Stimulated activated CD4-positive, alpha-beta T cell treated with anti-CD3 and anti-CD28 coated beads, TNF-alpha, amount 100 ng/mL, for 48 hours (primary cell): Measurements from ENCODE around the gene PDLIM3.
A peak's percentile ranks its signal among the peaks of the same experiment; 100 is the strongest.

Experiments
- DNase-seq, 3 donors: peaks; one replicate each; pipeline ENCODE4 v3.0.0-alpha.2; 2020; ENCODE audit warnings: low read depth in 3 of 3

Gene PDLIM3

DNA sequence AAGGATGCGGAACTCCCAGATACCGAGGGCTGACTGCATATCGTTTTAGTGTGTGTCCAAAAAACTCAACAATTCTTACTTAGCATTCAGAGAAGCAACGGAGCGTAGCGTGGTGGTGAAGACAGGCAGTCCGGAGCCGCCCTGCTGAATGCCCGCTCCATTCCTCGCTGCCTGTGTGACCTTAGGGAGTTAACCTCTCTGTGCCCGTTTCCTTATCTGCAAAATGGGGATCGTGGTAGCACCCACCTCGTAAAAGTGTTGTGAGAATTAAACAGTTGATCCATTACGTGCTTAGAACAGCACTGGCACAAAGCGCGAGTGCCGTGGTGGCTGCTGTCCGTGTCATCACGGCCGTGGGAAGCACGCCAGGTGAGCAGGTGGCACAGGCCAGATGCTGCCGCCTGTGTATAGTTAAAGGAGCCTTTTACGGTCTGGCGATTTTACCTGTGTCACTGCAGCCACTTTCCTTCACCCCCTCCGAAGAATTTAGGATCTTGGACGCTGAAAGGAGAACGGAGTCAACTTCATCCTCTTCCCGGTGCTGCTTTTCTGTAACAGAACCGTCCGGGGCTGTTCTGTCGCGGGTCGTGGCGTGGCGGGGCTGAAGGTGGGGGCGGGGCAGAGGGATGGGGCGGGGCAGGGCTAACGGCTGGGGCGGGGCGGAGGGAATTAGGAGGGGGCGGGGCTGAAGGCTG, 64.7 kb downstream of the PDLIM3 start:
- DNase-seq = peak in 1 of 3 donors; percentile 2

DNA sequence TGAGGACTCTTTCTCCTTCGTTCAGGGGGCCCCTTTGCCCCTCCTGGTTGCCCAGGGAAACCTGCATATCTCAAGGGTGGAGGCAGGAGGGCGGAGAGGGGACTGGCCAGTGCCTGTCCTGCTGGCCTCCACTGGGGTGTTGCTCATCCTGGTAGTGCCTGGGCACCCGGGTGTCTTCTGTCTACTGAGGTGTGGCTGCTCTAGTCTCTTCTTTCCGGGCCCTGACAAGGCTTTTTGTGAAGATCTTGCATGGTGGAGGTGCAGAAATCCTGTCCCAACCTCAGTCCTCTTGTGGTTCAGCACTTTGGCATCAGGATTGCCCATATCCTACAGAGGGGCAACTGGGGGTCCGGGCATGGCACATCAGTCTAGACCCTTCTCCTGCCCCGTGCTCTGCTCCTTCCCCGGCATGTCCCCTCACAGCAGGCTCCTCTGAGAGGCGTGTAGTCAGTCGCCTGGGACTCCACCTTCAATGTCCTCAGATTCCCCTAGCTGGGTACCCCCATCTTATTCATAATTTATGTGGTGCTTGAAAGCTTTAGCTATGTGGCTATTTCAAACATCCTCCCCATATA, 65.6 kb downstream of the PDLIM3 start:
- DNase-seq = no peak

DNA sequence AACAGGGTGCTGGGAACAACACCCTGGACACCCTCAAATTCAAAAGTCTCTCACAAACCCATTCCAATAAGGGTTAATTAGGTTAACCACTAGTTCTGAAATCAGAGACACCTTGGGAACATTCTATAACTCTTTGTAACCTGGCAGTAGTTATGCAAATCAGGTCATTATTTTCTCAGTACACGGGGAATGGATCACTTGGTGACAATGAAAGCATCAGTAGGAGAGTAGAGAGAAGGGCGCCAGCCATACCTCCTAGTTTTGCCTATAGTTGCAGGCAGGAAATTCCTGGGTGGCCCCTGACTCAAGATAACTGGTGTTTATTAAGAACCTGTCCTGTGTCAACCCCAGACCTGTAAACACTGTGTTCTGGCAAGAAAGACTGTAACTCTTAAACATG, 66.3 kb downstream of the PDLIM3 start:
- DNase-seq = no peak

DNA sequence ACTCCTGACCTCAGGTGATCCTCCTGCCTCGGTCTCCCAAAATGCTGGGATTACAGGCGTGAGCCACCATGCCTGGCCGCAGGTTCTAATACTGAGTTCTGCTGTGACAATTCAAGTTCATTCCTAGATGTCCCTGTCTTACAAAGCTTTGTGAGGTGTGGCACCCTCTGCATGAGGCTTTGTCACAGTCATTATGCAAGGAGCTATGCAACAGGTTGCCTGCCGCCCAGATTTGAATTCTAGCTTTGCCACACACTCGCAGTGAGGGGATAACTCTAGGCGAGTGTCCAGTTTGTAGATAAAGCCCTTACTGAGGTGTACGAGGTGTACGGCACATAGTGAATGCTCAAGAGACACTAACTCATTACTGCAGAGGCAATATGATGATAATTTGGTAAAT, 67.3 kb downstream of the PDLIM3 start:
- DNase-seq = no peak

DNA sequence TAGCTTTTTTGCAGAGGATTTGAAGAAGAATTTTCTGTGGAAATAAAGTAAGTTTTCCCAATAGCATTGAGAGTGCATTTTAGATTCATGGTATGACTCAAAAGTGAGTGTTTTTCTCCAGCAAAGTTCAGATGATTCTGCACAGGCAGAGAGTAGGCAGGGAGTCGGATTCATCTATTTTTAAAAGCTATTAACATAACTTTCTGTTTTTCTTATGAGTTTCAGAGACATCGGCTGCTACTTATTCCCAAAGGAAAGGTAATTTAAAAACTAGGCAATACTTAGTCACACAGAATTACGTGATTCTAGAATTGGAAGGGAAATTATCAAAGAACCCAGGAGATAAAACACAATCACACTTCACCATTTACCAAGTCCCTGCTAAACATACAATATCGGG, 68.2 kb downstream of the PDLIM3 start:
- DNase-seq = no peak

DNA sequence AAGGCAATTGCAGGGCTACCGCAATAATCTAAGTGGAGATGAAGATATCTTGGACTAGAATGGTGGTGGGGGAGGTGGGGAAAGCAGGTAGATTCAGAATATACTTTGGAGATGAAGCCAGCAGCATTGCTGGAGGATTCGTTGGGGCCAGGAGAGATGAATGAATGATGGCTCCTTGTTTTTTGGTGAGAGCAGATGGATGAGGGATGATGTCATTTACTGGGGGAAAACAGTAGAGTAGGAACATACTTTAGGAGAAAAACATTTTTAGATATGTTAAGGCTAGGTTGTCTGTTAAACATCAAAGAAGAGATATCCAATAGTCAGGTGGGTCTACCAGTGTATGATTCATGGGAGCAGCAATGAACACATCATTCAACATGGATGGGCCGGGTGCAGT, 69.6 kb downstream of the PDLIM3 start:
- DNase-seq = no peak

DNA sequence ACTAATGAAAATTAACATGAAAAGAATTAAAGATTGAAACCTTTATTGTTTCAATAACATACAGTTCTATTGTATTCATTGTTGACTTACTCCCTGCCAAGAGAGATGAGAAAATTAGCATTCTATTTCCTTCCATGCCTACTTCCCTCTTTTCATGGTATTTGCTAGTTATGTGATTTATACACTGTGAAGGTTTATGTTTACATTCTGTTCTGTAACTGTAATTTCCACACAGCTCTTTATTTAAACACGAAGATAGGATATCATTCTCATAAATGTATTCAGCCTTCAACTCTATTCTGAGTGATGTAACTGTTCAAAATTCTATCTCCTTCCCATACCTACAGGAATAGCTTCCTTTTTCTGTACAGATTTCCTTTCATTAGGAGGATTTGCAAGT, 70.4 kb downstream of the PDLIM3 start:
- DNase-seq = no peak

DNA sequence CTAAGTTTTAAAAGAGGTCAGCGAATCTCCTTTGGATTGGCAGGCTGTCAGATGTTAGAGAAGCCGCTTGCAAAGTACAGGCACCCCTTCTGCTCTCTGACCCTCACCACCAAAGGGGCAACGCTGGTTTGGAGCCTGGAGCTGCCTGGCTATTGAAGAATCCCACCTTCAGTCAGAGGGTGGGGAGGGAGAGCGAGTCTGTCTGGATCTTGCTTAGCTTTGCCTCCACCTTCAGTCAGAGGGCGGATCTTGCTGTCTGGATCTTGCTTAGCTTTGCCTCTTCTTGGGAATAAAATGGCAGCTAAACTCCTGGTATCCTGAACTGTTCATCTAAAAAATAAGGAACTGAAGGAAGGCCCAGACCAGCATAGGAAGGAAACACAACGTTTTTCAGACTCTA, 71.1 kb downstream of the PDLIM3 start:
- no peak for DNase-seq

DNA sequence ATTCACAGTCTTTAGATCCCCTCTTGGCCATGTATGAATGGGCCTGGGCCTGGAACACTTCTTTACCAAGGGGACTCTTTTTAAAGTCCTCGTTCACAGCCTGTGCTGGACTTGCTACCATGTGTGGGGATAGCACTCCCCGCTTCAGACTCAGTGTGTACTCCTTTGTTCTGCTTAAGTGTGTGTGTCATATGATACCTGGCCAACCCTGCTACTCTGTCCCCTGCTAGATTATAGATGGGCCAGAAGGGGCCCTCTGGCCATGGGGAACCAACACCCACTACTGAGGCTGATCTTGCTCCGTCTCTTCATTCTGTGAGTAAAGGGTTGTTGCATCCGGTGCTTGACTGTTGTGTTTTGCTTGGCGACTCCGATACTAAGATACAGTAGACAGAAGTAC, 71.8 kb downstream of the PDLIM3 start:
- no peak for DNase-seq

DNA sequence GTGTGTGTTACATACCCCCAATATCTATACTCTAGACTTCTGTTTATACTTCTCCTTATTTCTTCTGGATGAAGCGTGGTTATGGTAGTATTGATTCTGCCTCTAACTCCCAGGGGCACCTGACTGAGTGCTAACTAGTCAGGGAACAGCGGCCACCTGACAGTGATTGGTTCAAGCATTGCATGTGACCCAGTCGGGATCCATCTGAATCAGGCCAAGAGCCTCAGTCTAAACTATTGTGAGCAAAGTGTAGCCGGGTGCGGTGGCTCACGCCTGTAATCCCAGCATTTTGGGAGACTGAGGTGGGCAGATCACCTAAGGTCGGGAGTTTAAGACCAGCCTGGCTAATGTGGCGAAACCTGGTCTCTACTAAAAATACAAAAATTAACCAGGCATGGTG, 73.7 kb downstream of the PDLIM3 start:
- no peak for DNase-seq

DNA sequence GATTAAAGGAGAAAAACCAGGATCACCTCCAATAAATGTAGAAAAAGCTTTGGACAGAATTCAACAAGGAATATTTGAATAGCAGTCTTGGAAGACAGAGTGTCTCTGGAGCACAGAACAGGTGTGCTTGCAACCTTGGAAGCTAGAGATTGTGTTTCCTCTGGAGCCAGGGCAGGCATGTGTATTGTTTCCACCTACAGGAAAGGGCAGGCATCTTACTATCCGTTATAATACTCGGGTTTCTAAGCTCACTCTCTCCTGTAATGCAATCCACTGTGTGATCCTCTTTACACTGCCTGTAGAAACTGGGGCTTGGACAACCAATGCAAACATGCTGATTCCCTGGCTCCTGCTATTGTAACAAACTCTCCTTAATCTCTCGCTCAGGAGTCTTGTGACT, 78.2 kb downstream of the PDLIM3 start:
- no peak for DNase-seq

DNA sequence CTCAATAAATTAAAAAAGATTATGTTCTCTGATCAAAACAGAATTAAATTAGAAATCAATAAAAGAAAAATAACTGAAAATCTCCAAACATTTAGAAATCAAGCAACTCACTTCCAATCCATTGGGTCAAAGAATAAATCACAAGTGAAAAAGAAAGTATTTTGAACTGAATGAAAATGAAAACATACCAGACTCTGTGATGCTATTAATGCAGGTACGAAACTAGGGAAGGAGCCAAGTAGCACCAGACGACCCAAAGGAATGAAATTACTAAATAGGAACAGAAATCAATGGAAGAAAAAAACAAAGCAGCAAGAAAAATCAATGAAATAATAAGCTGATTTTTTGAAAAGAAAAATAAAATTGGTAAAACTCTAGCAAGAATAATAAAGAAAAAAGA, 79.2 kb downstream of the PDLIM3 start:
- DNase-seq = no peak
